ENCODE data around the gene STIM1. TPM values are rescaled to one million over a fixed set of nuclear protein-coding genes. Genes with fewer than 3 reads are reported as not detected.

Gene STIM1
- total RNA-seq, 1 experiment from 2014 or later, result 55.1 TPM

GRCh38 chr11:3967695-3968094 lies 112.2 kb downstream of the STIM1 start:
- Mint-ChIP-seq H3K27me3 (ENCODE audit: insufficient read depth, unreplicated experiment) (no peaks in the 10 kb centered on the region), H3K4me1 (ENCODE audit: low read depth, unreplicated experiment) (peaks cover 15% of the 10 kb centered on the region), H3K4me3 (ENCODE audit: unreplicated experiment) (no peak overlapping the region), H3K27ac (ENCODE audit: unreplicated experiment) (no peak overlapping the region), H3K9me3 (ENCODE audit: unreplicated experiment) (no peaks in the 10 kb centered on the region), H3K36me3 (ENCODE audit: insufficient read depth, unreplicated experiment) (peaks cover 12% of the 10 kb centered on the region)
- no peak for TF ChIP-seq CTCF (IDR thresholded peaks at IDR 0.05; ENCODE audit: insufficient read depth in 1 of 2, low read depth in 1 of 2, low read length in 1 of 2, severe bottlenecking in 1 of 2, unreplicated experiment in 1 of 2)
- intact Hi-C loops (cut with micrococcal nuclease; ENCODE audit: unreplicated experiment), result no loop called here
- POLR2A ChIA-PET, result no interaction called here
- Histone ChIP-seq H3K9me3 (no peaks in the 10 kb centered on the region), H3K27me3 (replicated peaks; ENCODE audit: control insufficient read depth, insufficient read depth, low read length) (no peaks in the 10 kb centered on the region), H3K4me3 (ENCODE audit: low read depth, low read length) (no peak overlapping the region), H3K4me1 (no peaks in the 10 kb centered on the region), H3K36me3 (ENCODE audit: control insufficient read depth, insufficient read depth, low read length) (no peaks in the 10 kb centered on the region)
- DNase-seq, result no peak
- BruUV-seq (replicated peaks), result no TSS peak
- CTCF ChIA-PET, result no interaction called here

- H3K36me3 ChIP-seq (ENCODE audit: control insufficient read depth, insufficient read depth, low read length), result no peaks in the 10 kb centered on the region
- no TSS peak for BruUV-seq (replicated peaks)
- ChIA-PET CTCF (no interaction called here), POLR2A (no interaction called here)
- no peak for DNase-seq
- H3K27me3 ChIP-seq (replicated peaks; ENCODE audit: control insufficient read depth, insufficient read depth, low read length), result no peaks in the 10 kb centered on the region
- intact Hi-C loops (cut with micrococcal nuclease; ENCODE audit: unreplicated experiment), result no loop called here
- no peak for TF ChIP-seq CTCF (IDR thresholded peaks at IDR 0.05; ENCODE audit: insufficient read depth in 1 of 2, low read depth in 1 of 2, low read length in 1 of 2, severe bottlenecking in 1 of 2, unreplicated experiment in 1 of 2)
- no peaks in the 10 kb centered on the region for H3K9me3 ChIP-seq
- H3K4me1 Mint-ChIP-seq (ENCODE audit: low read depth, unreplicated experiment), result no peaks in the 10 kb centered on the region
- H3K36me3 Mint-ChIP-seq (ENCODE audit: insufficient read depth, unreplicated experiment), result peaks cover 12% of the 10 kb centered on the region
- H3K27me3 Mint-ChIP-seq (ENCODE audit: insufficient read depth, unreplicated experiment), result no peaks in the 10 kb centered on the region
- H3K4me1 ChIP-seq, result no peaks in the 10 kb centered on the region
- no peak overlapping the region for H3K4me3 ChIP-seq (ENCODE audit: low read depth, low read length)
- no peak overlapping the region for H3K27ac Mint-ChIP-seq (ENCODE audit: unreplicated experiment)
- H3K4me3 Mint-ChIP-seq (ENCODE audit: unreplicated experiment), result no peak overlapping the region
- H3K9me3 Mint-ChIP-seq (ENCODE audit: unreplicated experiment), result no peaks in the 10 kb centered on the region
Observed at GRCh38 chr11:3969200-3969599, 113.7 kb downstream of the STIM1 start.

GRCh38 chr11:3969613-3970012 lies 114.1 kb downstream of the STIM1 start:
- CTCF ChIA-PET, result no interaction called here
- BruUV-seq (replicated peaks), result no TSS peak
- H3K27me3 Mint-ChIP-seq (ENCODE audit: insufficient read depth, unreplicated experiment), result no peaks in the 10 kb centered on the region
- H3K9me3 Mint-ChIP-seq (ENCODE audit: unreplicated experiment), result no peaks in the 10 kb centered on the region
- DNase-seq, result no peak
- H3K36me3 Mint-ChIP-seq (ENCODE audit: insufficient read depth, unreplicated experiment), result peaks cover 12% of the 10 kb centered on the region
- intact Hi-C loops (cut with micrococcal nuclease; ENCODE audit: unreplicated experiment), result no loop called here
- no peaks in the 10 kb centered on the region for H3K9me3 ChIP-seq
- H3K36me3 ChIP-seq (ENCODE audit: control insufficient read depth, insufficient read depth, low read length), result no peaks in the 10 kb centered on the region
- no peak overlapping the region for H3K27ac Mint-ChIP-seq (ENCODE audit: unreplicated experiment)
- no peaks in the 10 kb centered on the region for H3K4me1 Mint-ChIP-seq (ENCODE audit: low read depth, unreplicated experiment)
- H3K4me1 ChIP-seq, result no peaks in the 10 kb centered on the region
- no peak overlapping the region for H3K4me3 ChIP-seq (ENCODE audit: low read depth, low read length)
- no peak for TF ChIP-seq CTCF (IDR thresholded peaks at IDR 0.05; ENCODE audit: insufficient read depth in 1 of 2, low read depth in 1 of 2, low read length in 1 of 2, severe bottlenecking in 1 of 2, unreplicated experiment in 1 of 2)
- POLR2A ChIA-PET, result no interaction called here
- H3K4me3 Mint-ChIP-seq (ENCODE audit: unreplicated experiment), result no peak overlapping the region
- no peaks in the 10 kb centered on the region for H3K27me3 ChIP-seq (replicated peaks; ENCODE audit: control insufficient read depth, insufficient read depth, low read length)

All from Caco-2 (cell line).